K562 (cell line): Measurements from ENCODE around the gene EVPL. TPM values are rescaled to one million over a fixed set of nuclear protein-coding genes. Genes with fewer than 3 reads are reported as not detected.

Experiments
- ARID3A ChIP-seq: IDR thresholded peaks from 2 replicates; pipeline ENCODE4 v1.6.1; 2012; ENCODE audit warnings: low read depth, low read length, improper control_type of control experiment, borderline replicate concordance
- BCLAF1 ChIP-seq, 2 experiments: fragments of 450-650 bp in 1 of 2; IDR thresholded peaks; 2 replicates each; pipeline ENCODE4 v1.6.1; 2011 to 2017; ENCODE audit warnings: low read depth in 2 of 2, antibody characterized with exemption in 1 of 2, borderline replicate concordance in 1 of 2, low read length in 1 of 2, mild to moderate bottlenecking in 1 of 2, mixed read lengths in 1 of 2; ENCODE audit not compliant: control insufficient read depth in 1 of 2
- DMBX1 ChIP-seq: fragments of 250-450 bp; sonication (Bioruptor Pico); IDR thresholded peaks from 2 replicates; pipeline ENCODE4 v1.8.0; 2022; ENCODE audit warnings: inconsistent platforms, mild to moderate bottlenecking, moderate library complexity, borderline replicate concordance
- EHMT2 ChIP-seq: fragments of 450-650 bp; IDR thresholded peaks from 2 replicates; pipeline ENCODE4 v1.6.1; 2018; ENCODE audit warnings: antibody characterized with exemption
- ETS1 ChIP-seq: conservative IDR thresholded peaks from 2 replicates; pipeline ENCODE4 v1.6.1; 2011; ENCODE audit warnings: low read depth, mild to moderate bottlenecking, low read length; ENCODE audit not compliant: control insufficient read depth
- FOS ChIP-seq: IDR thresholded peaks from 3 replicates; pipeline ENCODE4 v1.6.1; 2011; ENCODE audit not compliant: insufficient read length; ENCODE audit errors: extremely low read depth
- FOXK1 ChIP-seq: sonication (generic); formaldehyde crosslinking; IDR thresholded peaks from 2 replicates; pipeline ENCODE4 v1.8.0; 2022; ENCODE audit warnings: missing genetic modification reagents, mild to moderate bottlenecking, borderline replicate concordance
- GABPB2 ChIP-seq: fragments of 250-450 bp; sonication (Bioruptor Pico); conservative IDR thresholded peaks from 2 replicates; pipeline ENCODE4 v1.5.1; 2021; ENCODE audit warnings: mild to moderate bottlenecking
- KAT8 ChIP-seq: fragments of 450-650 bp; IDR thresholded peaks from 2 replicates; pipeline ENCODE4 v1.6.1; 2016; ENCODE audit warnings: low read depth, mild to moderate bottlenecking
- MAFF ChIP-seq: IDR thresholded peaks from 2 replicates; pipeline ENCODE4 v1.6.1; 2012; ENCODE audit warnings: low read length, improper control_type of control experiment
- PTRF ChIP-seq: fragments of 450-650 bp; IDR thresholded peaks from 2 replicates; pipeline ENCODE4 v1.6.1; 2016; ENCODE audit warnings: mild to moderate bottlenecking, missing genetic modification characterization, missing compliant biosample characterization
- SREBF1 ChIP-seq: fragments of 150-350 bp; IDR thresholded peaks from 2 replicates; pipeline ENCODE4 v1.6.1; 2014; ENCODE audit warnings: antibody characterized with exemption, low read depth, low read length, borderline replicate concordance
- STAT5B ChIP-seq: fragments of 250-450 bp; sonication (Bioruptor Pico); IDR thresholded peaks from 2 replicates; pipeline ENCODE4 v1.8.0; 2021; ENCODE audit warnings: mild to moderate bottlenecking, inconsistent platforms
- TGIF2 ChIP-seq: sonication (generic); formaldehyde crosslinking; IDR thresholded peaks from 2 replicates; pipeline ENCODE4 v1.8.1; 2022; ENCODE audit warnings: mild to moderate bottlenecking, missing genetic modification reagents, moderate library complexity
- polyA plus RNA-seq, 8 experiments: library from polyadenylated mRNA; depleted of rRNA in 4 of 8; stranded (reverse) in 5 of 8; unstranded in 3 of 8; fragments of >200 nt; fragmentation: Nextera tagmentation in 2 of 8; fragmentation: Illumina TruSeq in 1 of 8; extraction: Ambion mirVana in 2 of 8; extraction: Trizol in 1 of 8; gene quantifications; 2 replicates each; pipeline versions ENCODE4 v1.2.1 to v1.2.3, GENCODE V29; 2011 to 2014; ENCODE audit warnings: inconsistent platforms in 1 of 8, missing spikeins in 1 of 8
- total RNA-seq, 7 experiments: library from RNA; depleted of rRNA in 6 of 7; stranded (reverse); fragments of >200 nt in 6 of 7; fragmentation: Illumina TruSeq in 2 of 7; extraction: Trizol in 2 of 7; gene quantifications; 2 replicates each; pipeline versions ENCODE4 v1.2.1 to v1.2.3, GENCODE V29; 2011 to 2021; ENCODE audit warnings: low replicate concordance in 1 of 7

EVPL gene
- total and polyA plus RNA-seq, 9 of the 15 experiments (the other 6 are each of a cell fraction or from before 2014, with no cell fraction given) = 0.08 to 0.18 (median 0.16) TPM; not detected in 5

GRCh38 chr17:75978938-75979704 is 48.0 kb downstream of the EVPL start, which contains the start of the genes ACOX1 and TEN1 (continued):
- no peak for TF ChIP-seq ARID3A
- no peak for TF ChIP-seq KAT8
- TF ChIP-seq SREBF1 = no peak
- TF ChIP-seq DMBX1 (CRISPR knock-in tag) = no peak
- TF ChIP-seq GABPB2 (CRISPR knock-in tag) = no peak
- no peak for TF ChIP-seq FOS
- TF ChIP-seq BCLAF1 (IDR thresholded peaks at IDR 0.05; ENCODE audit: borderline replicate concordance in 1 of 2, control insufficient read depth in 1 of 2, low read depth in 2 of 2, low read length in 1 of 2) = no peak
- no peak for TF ChIP-seq MAFF
- TF ChIP-seq PTRF (tag) = no peak
- TF ChIP-seq FOXK1 (CRISPR knock-in tag) = no peak
- no peak for TF ChIP-seq EHMT2
- no peak for TF ChIP-seq STAT5B (CRISPR knock-in tag)
- TF ChIP-seq ETS1 = peak; percentile 14; the same call in 1 of the 2 replicates
- peak; percentile 65; the same call in 1 of the 2 replicates for TF ChIP-seq TGIF2
